Mononuclear cell (primary cell): ENCODE measurements around the gene ZNF575. TPM values are rescaled to one million over a fixed set of nuclear protein-coding genes. Genes with fewer than 3 reads are reported as not detected.
"Not testable (repeated sequence)": the region's sequence is repeated elsewhere in the genome, so short reads cannot be mapped to it uniquely, and the experiment has no call there.

Source experiments
- H3K27me3 ChIP-seq: 2 replicates; pipeline ENCODE4 v1.6.0; 2011; ENCODE audit warnings: low read length, control low read depth; ENCODE audit not compliant: insufficient read depth
- H3K4me1 ChIP-seq: 2 replicates; pipeline ENCODE4 v1.5.1; 2011; ENCODE audit warnings: mild to moderate bottlenecking, low read length, control low read depth; ENCODE audit not compliant: insufficient read depth
- H3K4me3 ChIP-seq: 2 replicates; pipeline ENCODE4 v1.5.1; 2011; ENCODE audit warnings: mild to moderate bottlenecking, low read length, moderate library complexity
- H3K9me3 ChIP-seq: 2 replicates; pipeline ENCODE4 v1.5.1; 2011; ENCODE audit warnings: low read depth, mild to moderate bottlenecking, control low read depth, low read length
- total RNA-seq: library from RNA; depleted of rRNA; stranded (reverse); fragments of >200 nt; gene quantifications from one replicate; pipeline ENCODE4 v1.2.3, GENCODE V29; 2012

The ZNF575 gene
- total RNA-seq, 1 donor: 0.31 TPM

DNA sequence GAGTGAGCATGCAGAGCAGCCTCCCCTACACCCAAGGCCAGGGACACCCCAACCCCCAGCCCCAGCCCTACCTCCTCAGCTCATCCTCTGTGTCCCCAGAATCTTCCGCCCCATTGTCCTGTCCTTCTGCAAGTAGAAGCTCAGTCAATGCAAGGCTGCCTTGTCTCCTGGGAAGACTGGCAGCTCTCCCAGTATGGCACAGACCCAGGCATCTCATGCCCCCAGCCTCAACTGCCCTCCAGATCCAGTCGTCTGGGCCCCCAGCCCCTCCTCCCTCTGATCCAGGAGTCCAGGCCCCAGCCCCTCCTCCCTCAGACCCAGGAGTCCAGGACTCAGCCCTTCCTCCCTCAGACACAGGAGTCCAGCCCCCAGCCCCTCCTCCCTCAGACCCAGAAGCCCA lies 13.0 kb downstream of the ZNF575 start:
- Histone ChIP-seq H3K4me3 (no peak overlapping the region), H3K27me3 (no peaks in the 10 kb centered on the region), H3K4me1 (no peaks in the 10 kb centered on the region), H3K9me3 (no peaks in the 10 kb centered on the region)

GRCh38 chr19:43546581-43546980 lies 13.6 kb downstream of the ZNF575 start:
- no peak overlapping the region for H3K4me3 ChIP-seq
- no peaks in the 10 kb centered on the region for H3K9me3 ChIP-seq

GRCh38 chr19:43547926-43548325 lies 14.9 kb downstream of the ZNF575 start:
- H3K4me3 ChIP-seq, H3K9me3 ChIP-seq: not testable (repeated sequence)

More at GRCh38 chr19:43546581-43546980, 13.6 kb downstream of the ZNF575 start:
- H3K27me3 ChIP-seq: no peaks in the 10 kb centered on the region
- no peaks in the 10 kb centered on the region for H3K4me1 ChIP-seq

DNA sequence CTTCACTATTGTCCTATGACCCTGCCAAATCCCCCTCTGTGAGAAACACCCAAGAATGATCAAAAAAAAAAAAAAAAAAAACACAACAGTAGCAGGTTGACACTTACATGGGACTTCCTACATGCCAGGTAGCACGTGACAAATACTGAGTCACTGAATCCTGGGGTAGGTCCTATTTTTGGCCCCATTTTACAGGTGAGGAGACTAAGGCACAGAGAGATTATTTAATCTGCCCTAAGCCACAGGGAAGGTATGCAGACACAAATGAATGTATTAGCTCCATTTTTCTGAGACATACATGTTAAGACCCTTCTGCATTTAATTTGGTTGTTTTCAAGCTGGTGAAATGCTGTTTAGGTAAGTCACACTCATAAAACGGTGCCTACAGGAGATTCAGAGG lies 15.7 kb downstream of the ZNF575 start:
- Histone ChIP-seq H3K4me3 (no peak overlapping the region), H3K27me3 (no peaks in the 10 kb centered on the region), H3K4me1 (no peaks in the 10 kb centered on the region), H3K9me3 (no peaks in the 10 kb centered on the region)

More at GRCh38 chr19:43547926-43548325, 14.9 kb downstream of the ZNF575 start:
- not testable (repeated sequence) for H3K4me1 ChIP-seq, H3K27me3 ChIP-seq

DNA sequence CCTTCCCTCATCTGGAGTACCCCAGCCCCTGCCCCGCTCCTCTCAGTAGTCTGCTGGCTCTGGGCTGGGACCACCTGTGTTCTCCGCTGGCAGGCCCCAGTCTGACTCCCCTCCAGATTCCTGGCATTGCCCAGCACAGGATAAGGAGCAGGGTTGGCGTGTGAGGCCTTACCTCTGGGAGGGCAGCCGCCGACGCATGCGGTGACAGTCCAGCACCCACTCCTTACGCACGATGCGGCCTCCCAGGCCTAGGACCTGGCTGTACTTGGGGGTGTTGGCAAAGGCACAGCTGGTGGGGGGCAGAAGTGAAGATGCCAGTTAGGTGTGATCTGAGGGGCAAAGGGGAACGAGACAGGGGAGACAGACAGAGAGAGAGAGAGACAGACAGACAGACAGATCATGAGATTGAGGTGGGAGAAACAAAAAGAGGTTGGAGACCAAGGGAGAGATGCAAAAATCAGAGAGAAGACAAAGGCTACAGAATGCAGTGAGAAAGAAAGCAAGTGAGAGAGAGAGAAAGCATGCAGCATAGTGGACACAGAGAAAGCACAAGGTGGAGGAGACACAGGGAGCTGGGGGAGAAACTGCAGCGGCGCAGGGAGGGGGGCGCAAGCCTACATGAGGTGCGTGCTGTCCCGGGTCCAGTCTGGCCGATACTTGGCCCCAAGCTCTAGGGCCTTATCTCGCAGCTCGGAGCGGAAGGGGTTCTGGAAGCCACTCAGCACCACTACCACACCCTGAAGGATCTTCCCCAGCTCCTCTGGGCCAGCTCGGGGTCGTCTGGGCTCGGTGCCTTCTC lies 18.6 kb downstream of the ZNF575 start:
- peaks cover 4% of the 10 kb centered on the region for H3K4me1 ChIP-seq
- H3K27me3 ChIP-seq: no peaks in the 10 kb centered on the region
- H3K4me3 ChIP-seq: no peak overlapping the region
- no peaks in the 10 kb centered on the region for H3K9me3 ChIP-seq

DNA sequence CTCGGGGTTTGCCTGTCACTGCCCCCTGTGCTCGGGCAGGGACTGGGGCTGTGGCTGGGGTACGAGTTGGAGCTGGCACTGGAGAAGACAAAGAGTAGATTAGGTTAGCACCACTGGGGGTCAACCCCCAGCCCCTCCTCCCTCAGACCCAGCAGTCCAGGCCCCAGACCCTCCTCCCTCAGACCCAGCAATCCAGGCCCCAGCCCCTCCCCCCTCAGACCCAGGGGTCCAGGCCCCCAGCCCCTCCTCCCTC lies 19.1 kb downstream of the ZNF575 start:
- Histone ChIP-seq H3K27me3 (no peaks in the 10 kb centered on the region), H3K9me3 (no peaks in the 10 kb centered on the region), H3K4me1 (peaks cover 4% of the 10 kb centered on the region)

DNA sequence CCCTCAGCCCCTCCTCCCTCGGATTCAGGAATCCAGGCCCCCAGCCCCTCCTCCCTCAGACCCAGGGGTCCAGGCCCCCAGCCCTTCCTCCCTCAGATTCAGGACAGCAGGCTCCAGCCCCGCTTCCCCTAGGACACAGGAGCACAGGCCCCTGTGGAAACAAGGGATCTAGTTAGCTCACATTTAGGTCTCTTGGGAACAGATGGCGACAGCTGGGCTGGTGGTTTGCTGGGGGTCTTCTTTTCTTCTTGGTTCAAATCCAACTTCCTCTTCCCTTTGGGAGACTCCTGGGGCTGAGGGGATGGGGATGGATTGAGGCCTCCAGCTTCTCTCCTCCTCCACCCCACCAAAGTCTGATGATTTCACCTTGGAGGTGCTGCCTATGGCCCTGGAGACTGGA lies 19.6 kb downstream of the ZNF575 start:
- Histone ChIP-seq H3K4me1 (peaks cover 4% of the 10 kb centered on the region), H3K4me3 (no peak overlapping the region), H3K9me3 (no peaks in the 10 kb centered on the region), H3K27me3 (no peaks in the 10 kb centered on the region)

More for the DNA sequence above, 19.1 kb downstream of the ZNF575 start:
- no peak overlapping the region for H3K4me3 ChIP-seq

DNA sequence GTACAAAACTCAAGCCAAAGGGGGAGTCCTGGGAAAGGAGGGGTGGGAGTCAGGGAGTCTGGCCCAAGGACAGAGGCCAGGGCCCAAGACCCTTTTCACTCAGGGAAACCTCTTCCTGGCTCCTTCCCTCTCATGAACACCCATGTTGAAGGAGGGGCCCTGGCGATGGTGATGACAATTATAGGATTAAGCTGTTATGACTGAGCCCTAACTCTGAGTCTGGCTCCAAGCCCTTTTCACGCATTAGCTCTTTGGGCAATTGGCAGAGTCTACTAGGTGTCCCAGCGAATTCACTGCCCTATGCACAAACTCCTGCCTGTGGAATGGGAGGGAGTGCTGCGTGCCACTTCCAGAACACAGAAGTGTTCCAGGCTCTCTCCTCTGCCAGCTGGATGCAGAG lies 20.7 kb downstream of the ZNF575 start:
- Histone ChIP-seq H3K9me3 (no peaks in the 10 kb centered on the region), H3K4me3 (no peak overlapping the region), H3K27me3 (no peaks in the 10 kb centered on the region), H3K4me1 (peaks cover 4% of the 10 kb centered on the region)

- no peak overlapping the region for H3K4me3 ChIP-seq
- no peaks in the 10 kb centered on the region for H3K9me3 ChIP-seq
- no peaks in the 10 kb centered on the region for H3K27me3 ChIP-seq
- peaks cover 4% of the 10 kb centered on the region for H3K4me1 ChIP-seq
Measured at GRCh38 chr19:43554317-43554895, 21.4 kb downstream of the ZNF575 start.

DNA sequence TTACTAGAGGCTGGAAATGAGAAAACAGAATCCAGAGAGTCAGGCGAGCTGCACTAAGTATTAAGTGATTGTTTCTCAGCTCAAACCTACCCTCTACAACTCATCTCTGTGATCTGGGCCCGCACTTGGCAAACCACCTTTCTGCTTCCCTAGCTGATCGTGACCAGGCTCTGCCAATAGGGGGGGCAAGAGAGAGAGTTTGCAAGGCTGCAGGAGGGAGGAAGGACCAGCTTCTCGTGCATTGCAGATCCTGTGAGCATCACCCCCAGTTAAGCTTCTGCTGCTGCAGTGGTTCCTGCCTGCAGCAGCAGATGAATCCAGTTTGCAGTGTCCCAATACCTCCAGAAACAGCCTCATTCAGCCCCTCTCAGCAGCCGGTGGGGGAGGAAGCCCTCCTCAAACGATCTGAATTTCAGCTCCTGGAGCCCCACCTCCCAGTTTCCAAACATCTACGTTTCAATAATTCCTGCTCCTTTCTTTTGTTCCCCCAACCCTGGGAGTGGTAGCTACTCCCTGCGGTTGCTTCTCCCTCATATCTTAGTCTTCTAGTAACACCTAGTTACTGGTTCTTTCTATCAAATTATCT lies 22.3 kb downstream of the ZNF575 start:
- Histone ChIP-seq H3K4me1 (peaks cover 6% of the 10 kb centered on the region), H3K27me3 (no peaks in the 10 kb centered on the region), H3K4me3 (no peak overlapping the region), H3K9me3 (no peaks in the 10 kb centered on the region)

- Histone ChIP-seq H3K27me3 (no peaks in the 10 kb centered on the region), H3K9me3 (no peaks in the 10 kb centered on the region), H3K4me3 (no peak overlapping the region), H3K4me1 (peaks cover 48% of the 10 kb centered on the region)
Measured at GRCh38 chr19:43560687-43561086, 27.7 kb downstream of the ZNF575 start.

GRCh38 chr19:43561139-43561970 lies 28.4 kb downstream of the ZNF575 start:
- Histone ChIP-seq H3K4me3 (no peak overlapping the region), H3K27me3 (no peaks in the 10 kb centered on the region), H3K4me1 (peaks cover 48% of the 10 kb centered on the region), H3K9me3 (no peaks in the 10 kb centered on the region)

GRCh38 chr19:43562226-43562697 lies 29.3 kb downstream of the ZNF575 start:
- H3K27me3 ChIP-seq: no peaks in the 10 kb centered on the region
- peaks cover 48% of the 10 kb centered on the region for H3K4me1 ChIP-seq
- no peaks in the 10 kb centered on the region for H3K9me3 ChIP-seq
- H3K4me3 ChIP-seq: no peak overlapping the region

GRCh38 chr19:43562698-43563241 lies 29.8 kb downstream of the ZNF575 start:
- peaks cover 48% of the 10 kb centered on the region for H3K4me1 ChIP-seq
- H3K9me3 ChIP-seq: no peaks in the 10 kb centered on the region
- no peak overlapping the region for H3K4me3 ChIP-seq
- no peaks in the 10 kb centered on the region for H3K27me3 ChIP-seq
